Small intestine (tissue), 7 donors: ENCODE data around the gene TMCC1. TPM values are rescaled to one million over a fixed set of nuclear protein-coding genes. Genes with fewer than 3 reads are reported as not detected.
"Not testable (repeated sequence)": the region's sequence is repeated elsewhere in the genome, so short reads cannot be mapped to it uniquely, and the experiment has no call there.

ENCODE experiments used
- DNase-seq, 2 donors: peaks; one replicate each; pipeline versions ENCODE4 v3.0.0 to v3.0.0-alpha.2; 2013
- FAIRE-seq: peaks from 2 replicates; lab custom pipeline; 2012; peaks lifted over from hg19 to GRCh38; lab: Jason Lieb, UNC
- H3K27ac ChIP-seq, 3 donors: one replicate each; pipeline ENCODE4 v1.5.1; 2013; ENCODE audit warnings: low read length in 2 of 3, mild to moderate bottlenecking in 2 of 3, control low read depth in 1 of 3, inconsistent platforms in 1 of 3, low read depth in 1 of 3, moderate library complexity in 1 of 3
- H3K27me3 ChIP-seq, 3 donors: one replicate each; pipeline ENCODE4 v1.6.1; 2013; ENCODE audit warnings: low read length in 3 of 3, inconsistent platforms in 1 of 3; ENCODE audit not compliant: control insufficient read depth in 3 of 3, insufficient read depth in 3 of 3
- H3K36me3 ChIP-seq, 3 donors: one replicate each; pipeline ENCODE4 v1.6.1; 2013; ENCODE audit warnings: low read length in 3 of 3, inconsistent platforms in 1 of 3, low read depth in 1 of 3, mild to moderate bottlenecking in 1 of 3, moderate library complexity in 1 of 3; ENCODE audit not compliant: control insufficient read depth in 3 of 3, insufficient read depth in 2 of 3
- H3K4me1 ChIP-seq, 3 donors: one replicate each; pipeline ENCODE4 v1.6.1; 2013; ENCODE audit warnings: low read length in 2 of 3, inconsistent platforms in 1 of 3, low read depth in 1 of 3, mild to moderate bottlenecking in 1 of 3, moderate library complexity in 1 of 3; ENCODE audit not compliant: control insufficient read depth in 3 of 3, insufficient read depth in 2 of 3
- H3K4me3 ChIP-seq, 3 donors: one replicate each; pipeline ENCODE4 v1.5.1; 2013; ENCODE audit warnings: low read length in 3 of 3, control low read depth in 1 of 3, inconsistent platforms in 1 of 3, low read depth in 1 of 3, mild to moderate bottlenecking in 1 of 3, moderate library complexity in 1 of 3
- H3K9me3 ChIP-seq, 2 donors: one replicate each; pipeline ENCODE4 v1.6.1; 2013; ENCODE audit warnings: low read depth in 1 of 2, low read length in 1 of 2; ENCODE audit not compliant: control insufficient read depth in 2 of 2, insufficient read depth in 1 of 2
- WGBS, 3 donors: extraction: QIAGEN DNeasy Blood & Tissue Kit; methylation state at CpG; one replicate each; pipeline ENCODE4 v1.1.7; 2013; 5-methylcytosine and 5-hydroxymethylcytosine counted together
- polyA plus RNA-seq, 4 donors: library from polyadenylated mRNA; stranded (reverse) in 3 of 4; unstranded in 1 of 4; fragments of 200-250 nt in 3 of 4; fragments of 120-200 nt in 1 of 4; gene quantifications; one replicate each; pipeline versions ENCODE4 v1.2.1 to v1.2.3, GENCODE V29; 2013
- donor health status: healthy with polysubstance abuse.
- donor health status: control.
- donor health status: control.
- donor health status: Bipolar disorder and iron deficiency.
- donor health status: healthy.

Gene TMCC1
- polyA plus RNA-seq, 4 donors, result 5.4 to 16.4 (median 7.6) TPM

GRCh38 chr3:129610794-129611445 lies 282.6 kb downstream of the TMCC1 start:
- not testable (repeated sequence) for H3K4me3 ChIP-seq, H3K36me3 ChIP-seq, H3K9me3 ChIP-seq, DNase-seq, FAIRE-seq, H3K4me1 ChIP-seq
- Histone ChIP-seq H3K27ac (peak overlapping the region in 1 of 3 donors; percentile 0), H3K27me3 (peaks cover 0 to 27% (median 2%) of the 10 kb centered on the region in 3 donors)
- WGBS, 3 donors, result 87 to 94% (median 90%) methylated on average over 11 of the region's 11 CpGs

- DNase-seq (no peak), FAIRE-seq (no peak)
- WGBS, 3 donors, result 48 to 56% (median 53%) methylated on average over 10 of the region's 10 CpGs
- no peaks in the 10 kb centered on the region for H3K9me3 ChIP-seq
- H3K27ac ChIP-seq, result no peak overlapping the region
- H3K27me3 ChIP-seq, result peaks cover 0 to 33% (median 6%) of the 10 kb centered on the region in 3 donors
- peaks cover 0 to 7% (median 0%) of the 10 kb centered on the region in 3 donors for H3K4me1 ChIP-seq
- no peak overlapping the region for H3K4me3 ChIP-seq
- H3K36me3 ChIP-seq, result no peaks in the 10 kb centered on the region
Measured at GRCh38 chr3:129610276-129610675, 283.2 kb downstream of the TMCC1 start.

GRCh38 chr3:129609591-129610182 lies 283.8 kb downstream of the TMCC1 start:
- FAIRE-seq (no peak), DNase-seq (no peak)
- H3K9me3 ChIP-seq, result no peaks in the 10 kb centered on the region
- H3K4me1 ChIP-seq, result peaks cover 0 to 7% (median 0%) of the 10 kb centered on the region in 3 donors
- peaks cover 3 to 37% (median 6%) of the 10 kb centered on the region in 3 donors for H3K27me3 ChIP-seq
- no peaks in the 10 kb centered on the region for H3K36me3 ChIP-seq
- no peak overlapping the region for H3K27ac ChIP-seq
- 5 to 49% (median 20%) methylated on average over 3 of the region's 3 CpGs for WGBS, 3 donors
- H3K4me3 ChIP-seq, result no peak overlapping the region

GRCh38 chr3:129608936-129609590 lies 284.4 kb downstream of the TMCC1 start:
- DNase-seq (no peak), FAIRE-seq (no peak)
- H3K4me1 ChIP-seq, result peaks cover 0 to 7% (median 0%) of the 10 kb centered on the region in 3 donors
- peaks cover 3 to 43% (median 6%) of the 10 kb centered on the region in 3 donors for H3K27me3 ChIP-seq
- no peak overlapping the region for H3K27ac ChIP-seq
- H3K9me3 ChIP-seq, result no peaks in the 10 kb centered on the region
- no peaks in the 10 kb centered on the region for H3K36me3 ChIP-seq
- WGBS, 3 donors, result 39 to 69% (median 46%) methylated on average over 4 of the region's 4 CpGs
- no peak overlapping the region for H3K4me3 ChIP-seq

- WGBS, 3 donors, result 45 to 55% (median 48%) methylated on average over 16 to 17 of the region's 17 CpGs
- DNase-seq, result no peak
- peaks cover 3 to 43% (median 6%) of the 10 kb centered on the region in 3 donors for H3K27me3 ChIP-seq
- H3K4me1 ChIP-seq, result peaks cover 0 to 7% (median 0%) of the 10 kb centered on the region in 3 donors
- FAIRE-seq, result no peak
- H3K36me3 ChIP-seq, result no peaks in the 10 kb centered on the region
- H3K4me3 ChIP-seq, result no peak overlapping the region
- peak overlapping the region in 1 of 3 donors; percentile 87 for H3K27ac ChIP-seq
- H3K9me3 ChIP-seq, result no peaks in the 10 kb centered on the region
Measured at GRCh38 chr3:129608087-129608935, 285.2 kb downstream of the TMCC1 start.

- Histone ChIP-seq H3K9me3 (no peaks in the 10 kb centered on the region), H3K36me3 (no peaks in the 10 kb centered on the region), H3K27me3 (peaks cover 3 to 43% (median 6%) of the 10 kb centered on the region in 3 donors), H3K4me3 (peak overlapping the region in 1 of 3 donors; percentile 50), H3K27ac (peak overlapping the region; percentile 15 to 87 (median 61)), H3K4me1 (peaks cover 0 to 7% (median 0%) of the 10 kb centered on the region in 3 donors)
- whole genome bisulfite sequencing, 3 donors, result 36 to 47% (median 41%) methylated on average over 14 to 18 of the region's 18 CpGs
- DNase-seq, result no peak
- FAIRE-seq, result no peak
Measured at GRCh38 chr3:129607391-129608068, 286.0 kb downstream of the TMCC1 start.

- H3K27me3 ChIP-seq, result peaks cover 3 to 43% (median 6%) of the 10 kb centered on the region in 3 donors
- H3K9me3 ChIP-seq, result no peaks in the 10 kb centered on the region
- peak within 1 kb of the TSS; percentile 33 to 87 (median 61) for H3K27ac ChIP-seq
- 1 to 3% (median 2%) methylated on average over 27 to 96 of the region's 96 CpGs for WGBS, 3 donors
- H3K4me1 ChIP-seq, result peaks cover 0 to 5% (median 0%) of the 10 kb centered on the region in 3 donors
- H3K36me3 ChIP-seq, result peaks cover 0 to 2% (median 0%) of the 10 kb centered on the region in 3 donors
- FAIRE-seq, result no peak
- peak; percentile 19 to 70 for DNase-seq
- H3K4me3 ChIP-seq, result peak within 1 kb of the TSS; percentile 40 to 61 (median 50)
Measured at GRCh38 chr3:129606636-129607390, 286.7 kb downstream of the TMCC1 start, which contains the start of gene PLXND1. Gene PLXND1 (minus strand): TSS chr3:129606676. CDS start chr3:129606639, 37 bp downstream.
